HG03439 (cell line): ENCODE results near the gene TBC1D4.

Experiments
- ATAC-seq: cut with Tn5 transposase; IDR thresholded peaks from one replicate; pipeline ENCODE4 v1.9.1; 2021; ENCODE audit warnings: mild to moderate bottlenecking, moderate library complexity; ENCODE audit not compliant: unreplicated experiment

The TBC1D4 gene

GRCh38 chr13:75418997-75419396, 63.0 kb downstream of the TBC1D4 start:
- no peak for ATAC-seq

GRCh38 chr13:75418186-75418843, 63.7 kb downstream of the TBC1D4 start:
- no peak for ATAC-seq

GRCh38 chr13:75417656-75418055, 64.3 kb downstream of the TBC1D4 start:
- no peak for ATAC-seq

- ATAC-seq, result no peak
Observed at GRCh38 chr13:75417012-75417384, 65.0 kb downstream of the TBC1D4 start.

GRCh38 chr13:75416327-75417011, 65.5 kb downstream of the TBC1D4 start:
- no peak for ATAC-seq

- no peak for ATAC-seq
Observed at GRCh38 chr13:75415694-75416093, 66.3 kb downstream of the TBC1D4 start.

GRCh38 chr13:75415171-75415570, 66.8 kb downstream of the TBC1D4 start:
- no peak for ATAC-seq

- no peak for ATAC-seq
Observed at GRCh38 chr13:75414036-75414827, 67.7 kb downstream of the TBC1D4 start.

GRCh38 chr13:75411924-75412537, 69.9 kb downstream of the TBC1D4 start:
- ATAC-seq, result no peak

GRCh38 chr13:75410207-75410606, 71.8 kb downstream of the TBC1D4 start:
- ATAC-seq, result no peak

- no peak for ATAC-seq
Observed at GRCh38 chr13:75407998-75408397, 74.0 kb downstream of the TBC1D4 start.

- ATAC-seq, result no peak
Observed at GRCh38 chr13:75407473-75407872, 74.5 kb downstream of the TBC1D4 start.

GRCh38 chr13:75405976-75406703, 75.8 kb downstream of the TBC1D4 start:
- ATAC-seq, result no peak

GRCh38 chr13:75404726-75405125, 77.2 kb downstream of the TBC1D4 start:
- ATAC-seq, result no peak

- ATAC-seq, result no peak
Observed at GRCh38 chr13:75402787-75403186, 79.2 kb downstream of the TBC1D4 start.

GRCh38 chr13:75400775-75401174, 81.2 kb downstream of the TBC1D4 start:
- ATAC-seq, result no peak

GRCh38 chr13:75399879-75400217, 82.1 kb downstream of the TBC1D4 start:
- ATAC-seq, result no peak

GRCh38 chr13:75399168-75399878, 82.6 kb downstream of the TBC1D4 start:
- ATAC-seq, result no peak

GRCh38 chr13:75398072-75398471, 83.9 kb downstream of the TBC1D4 start:
- no peak for ATAC-seq

GRCh38 chr13:75395901-75396300, 86.1 kb downstream of the TBC1D4 start:
- ATAC-seq, result no peak
